D341Med (cell line): ENCODE data around the gene KIAA1671.
"Not testable (repeated sequence)": the region's sequence is repeated elsewhere in the genome, so short reads cannot be mapped to it uniquely, and the experiment has no call there.

Experiments
- DNase-seq: peaks from one replicate; pipeline ENCODE4 v3.0.0; 2012; ENCODE audit warnings: low spot score

The KIAA1671 gene

DNA sequence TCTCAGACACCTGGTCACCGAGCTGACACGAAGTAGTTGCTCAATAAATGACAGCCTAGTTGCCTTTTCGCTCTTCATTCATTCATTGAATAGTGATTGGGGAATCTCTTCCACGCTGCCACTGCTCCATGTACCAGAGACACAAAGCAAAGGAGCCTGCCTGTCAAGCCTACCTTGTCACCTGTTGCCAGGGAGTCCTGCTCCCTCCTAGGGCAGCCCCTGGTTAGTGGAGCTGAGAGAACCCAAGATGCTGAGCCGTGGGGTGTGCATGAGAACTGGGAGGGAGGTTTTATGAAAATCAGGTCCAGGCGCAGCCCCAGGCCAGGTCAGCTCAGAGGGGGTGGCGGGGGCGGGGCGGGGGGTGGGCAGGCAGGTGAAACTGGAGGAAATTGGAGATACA lies 285.5 kb downstream of the KIAA1671 start:
- DNase-seq = not testable (repeated sequence)
